ENCODE data around the gene SPRY2. TPM values are rescaled to one million over a fixed set of nuclear protein-coding genes. Genes with fewer than 3 reads are reported as not detected.

The SPRY2 gene
- total RNA-seq, 2 experiments from 2014 or later = 0.33 to 0.45 TPM

DNA sequence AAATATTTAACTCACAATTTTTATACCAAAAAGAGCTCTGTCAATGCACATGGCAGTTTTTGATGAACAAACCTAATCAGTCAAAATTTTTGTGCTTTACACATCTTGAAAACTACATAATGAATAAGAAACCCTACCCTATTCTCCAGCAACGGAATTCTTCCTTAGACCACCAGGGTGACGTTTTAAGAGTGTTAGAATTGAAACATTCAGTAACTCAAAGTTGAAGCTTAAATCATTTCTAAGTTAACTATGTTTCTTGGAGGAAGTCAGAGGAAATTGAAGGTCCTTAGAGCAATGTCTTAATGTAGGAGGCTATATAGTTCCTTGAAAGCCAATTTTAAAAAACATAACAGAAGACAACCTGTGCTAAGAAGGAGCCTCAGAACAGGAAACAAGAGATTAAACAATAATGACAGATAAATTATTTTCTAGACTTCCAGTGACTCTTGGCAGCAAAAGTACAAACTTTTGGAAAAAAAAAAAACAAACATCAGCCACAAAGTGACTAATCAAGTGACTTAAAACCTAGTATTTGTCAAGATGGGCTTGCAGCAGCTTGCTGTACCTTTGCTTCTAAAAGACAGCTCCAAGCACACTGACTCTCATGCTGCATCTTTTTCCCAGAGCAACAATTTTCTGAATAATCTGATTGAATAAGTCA, 6.2 kb downstream of the SPRY2 start:
- Mint-ChIP-seq H3K9me3 (no peaks in the 10 kb centered on the region), H3K27ac (no peak overlapping the region), H3K4me3 (no peak overlapping the region), H3K27me3 (peaks cover 28% of the 10 kb centered on the region), H3K4me1 (ENCODE audit: low read depth) (peaks cover 4% of the 10 kb centered on the region), H3K36me3 (ENCODE audit: low read depth) (no peaks in the 10 kb centered on the region)
- no peaks in the 10 kb centered on the region for H3K36me3 ChIP-seq (ENCODE audit: insufficient read depth, low read length)
- peaks cover 12% of the 10 kb centered on the region for H3K4me1 ChIP-seq (ENCODE audit: insufficient read depth, low read length)
- CTCF ChIA-PET = interaction anchor here (1.9 kb wide), 1 partner anchor 8 kb away, joined by 4 read pairs; no protein-coding TSS in a partner anchor
- no peak overlapping the region for H3K27ac ChIP-seq (ENCODE audit: low read depth in 1 of 2, low read length in 2 of 2)
- H3K4me3 ChIP-seq (ENCODE audit: low read length) = no peak overlapping the region
- intact Hi-C loops (cut with DNase I, micrococcal nuclease) = no loop called here
- peaks cover 13 to 18% of the 10 kb centered on the region in 2 experiments for H3K27me3 ChIP-seq (ENCODE audit: control insufficient read depth in 1 of 2, insufficient read depth in 2 of 2, low read length in 2 of 2)
- H3K9me3 ChIP-seq (ENCODE audit: control insufficient read depth in 1 of 2, insufficient read depth in 1 of 2, low read length in 2 of 2) = peaks cover 0 to 25% of the 10 kb centered on the region in 2 experiments
- POLR2A ChIA-PET = no interaction called here
- no peak for TF ChIP-seq CTCF (IDR thresholded peaks at IDR 0.05)
- DNase-seq = no peak
- no peak for ATAC-seq (ENCODE audit: poor library complexity)

DNA sequence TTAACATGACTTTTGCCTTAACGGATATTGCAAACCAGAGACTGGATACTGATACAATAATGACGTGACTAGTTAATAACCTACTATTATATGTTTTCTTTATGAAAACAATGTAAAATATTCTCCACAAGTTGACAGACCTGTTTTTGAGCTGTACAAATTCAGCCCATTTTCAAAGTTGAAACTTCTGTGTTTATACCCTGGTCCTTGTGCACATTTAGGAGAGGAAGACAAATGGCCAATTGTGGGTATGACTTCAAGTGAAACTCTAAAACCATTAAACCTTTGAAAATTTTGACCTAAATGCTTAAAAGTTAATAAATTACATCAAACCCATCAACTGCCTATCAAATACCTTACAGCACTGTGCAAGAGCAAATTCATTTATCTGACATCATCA, 8.9 kb downstream of the SPRY2 start:
- no peaks in the 10 kb centered on the region for H3K9me3 Mint-ChIP-seq
- ATAC-seq (ENCODE audit: poor library complexity) (no peak), DNase-seq (no peak)
- no peak overlapping the region for H3K27ac Mint-ChIP-seq
- no peak for TF ChIP-seq CTCF (IDR thresholded peaks at IDR 0.05)
- H3K9me3 ChIP-seq (ENCODE audit: control insufficient read depth in 1 of 2, insufficient read depth in 1 of 2, low read length in 2 of 2) = peaks cover 0 to 12% of the 10 kb centered on the region in 2 experiments
- no peak overlapping the region for H3K4me3 ChIP-seq (ENCODE audit: low read length)
- intact Hi-C loops (cut with DNase I, micrococcal nuclease) = no loop called here
- H3K36me3 Mint-ChIP-seq (ENCODE audit: low read depth) = no peaks in the 10 kb centered on the region
- H3K36me3 ChIP-seq (ENCODE audit: insufficient read depth, low read length) = no peaks in the 10 kb centered on the region
- peaks cover 28% of the 10 kb centered on the region for H3K27me3 Mint-ChIP-seq
- no peaks in the 10 kb centered on the region for H3K4me1 ChIP-seq (ENCODE audit: insufficient read depth, low read length)
- no peak overlapping the region for H3K27ac ChIP-seq (ENCODE audit: low read depth in 1 of 2, low read length in 2 of 2)
- CTCF ChIA-PET = no interaction called here
- H3K4me3 Mint-ChIP-seq = no peak overlapping the region
- no peaks in the 10 kb centered on the region for H3K4me1 Mint-ChIP-seq (ENCODE audit: low read depth)
- POLR2A ChIA-PET = no interaction called here
- H3K27me3 ChIP-seq (ENCODE audit: control insufficient read depth in 1 of 2, insufficient read depth in 2 of 2, low read length in 2 of 2) = no peaks in the 10 kb centered on the region

DNA sequence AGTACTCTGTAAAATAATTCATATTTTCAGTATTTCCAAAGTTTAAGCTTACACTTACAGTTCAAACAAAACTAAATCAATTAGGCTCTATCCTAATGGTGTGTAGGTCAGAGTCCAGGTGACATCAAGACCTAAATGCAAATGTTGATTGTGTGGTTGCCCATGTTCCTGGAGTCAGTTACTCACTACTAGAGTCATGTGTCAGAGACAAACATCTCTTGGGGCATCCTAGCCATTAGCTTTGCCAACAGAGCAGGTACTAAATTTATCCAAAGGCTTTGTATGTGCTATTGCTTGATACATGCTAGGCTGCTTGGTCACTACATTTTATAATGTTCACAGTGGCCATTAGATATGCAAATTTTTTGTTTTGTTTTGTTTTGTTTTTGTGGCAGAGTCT, 11.7 kb downstream of the SPRY2 start:
- H3K9me3 Mint-ChIP-seq = no peaks in the 10 kb centered on the region
- POLR2A ChIA-PET = no interaction called here
- H3K27ac ChIP-seq (ENCODE audit: low read depth in 1 of 2, low read length in 2 of 2) = no peak overlapping the region

More for the DNA sequence above, 11.7 kb downstream of the SPRY2 start:
- no peaks in the 10 kb centered on the region for H3K27me3 ChIP-seq (ENCODE audit: control insufficient read depth in 1 of 2, insufficient read depth in 2 of 2, low read length in 2 of 2)
- no peaks in the 10 kb centered on the region for H3K4me1 ChIP-seq (ENCODE audit: insufficient read depth, low read length)
- intact Hi-C loops (cut with DNase I, micrococcal nuclease) = no loop called here
- TF ChIP-seq CTCF (IDR thresholded peaks at IDR 0.05) = no peak
- H3K4me3 Mint-ChIP-seq = no peak overlapping the region
- peaks cover 0 to 11% of the 10 kb centered on the region in 2 experiments for H3K9me3 ChIP-seq (ENCODE audit: control insufficient read depth in 1 of 2, insufficient read depth in 1 of 2, low read length in 2 of 2)
- H3K27me3 Mint-ChIP-seq = peaks cover 9% of the 10 kb centered on the region
- no peaks in the 10 kb centered on the region for H3K36me3 Mint-ChIP-seq (ENCODE audit: low read depth)
- no peak overlapping the region for H3K27ac Mint-ChIP-seq
- ATAC-seq (ENCODE audit: poor library complexity) = no peak
- H3K36me3 ChIP-seq (ENCODE audit: insufficient read depth, low read length) = no peaks in the 10 kb centered on the region
- CTCF ChIA-PET = no interaction called here
- DNase-seq = no peak
- no peaks in the 10 kb centered on the region for H3K4me1 Mint-ChIP-seq (ENCODE audit: low read depth)
- H3K4me3 ChIP-seq (ENCODE audit: low read length) = no peak overlapping the region
